Muscle of leg (tissue), 11 donors: ENCODE results near the gene CCNL2. TPM values are rescaled to one million over a fixed set of nuclear protein-coding genes. Genes with fewer than 3 reads are reported as not detected.

Experiments used
- DNase-seq: peaks from one replicate; pipeline ENCODE4 v3.0.0; 2013
- H3K27ac ChIP-seq: one replicate; pipeline ENCODE4 v1.5.1; 2013; ENCODE audit warnings: mild to moderate bottlenecking, low read length, control low read depth
- H3K27me3 ChIP-seq: one replicate; pipeline ENCODE4 v1.6.1; 2013; ENCODE audit warnings: low read length; ENCODE audit not compliant: control insufficient read depth, insufficient read depth
- H3K36me3 ChIP-seq: one replicate; pipeline ENCODE4 v1.6.1; 2013; ENCODE audit warnings: low read length; ENCODE audit not compliant: control insufficient read depth, insufficient read depth
- H3K4me1 ChIP-seq: one replicate; pipeline ENCODE4 v1.6.1; 2013; ENCODE audit warnings: low read length; ENCODE audit not compliant: control insufficient read depth, insufficient read depth
- H3K4me3 ChIP-seq: one replicate; pipeline ENCODE4 v1.5.1; 2013; ENCODE audit warnings: low read length, control low read depth
- H3K9me3 ChIP-seq: replicated peaks from 2 replicates; pipeline ENCODE4 v1.6.1; 2013; ENCODE audit warnings: low read depth, low read length; ENCODE audit not compliant: control insufficient read depth
- WGBS: methylation state at CpG from one replicate; pipeline ENCODE4 v1.1.5; 2013; ENCODE audit warnings: missing lambda C conversion rate; ENCODE audit not compliant: insufficient coverage; 5-methylcytosine and 5-hydroxymethylcytosine counted together
- polyA plus RNA-seq, 8 donors: library from polyadenylated mRNA; unstranded; fragments of 120-200 nt; gene quantifications; one replicate each; pipeline versions ENCODE4 v1.2.1 to v1.2.3, GENCODE V29; 2013; ENCODE audit warnings: inconsistent platforms in 1 of 8, low replicate concordance in 1 of 8; ENCODE audit not compliant: insufficient read length in 8 of 8, insufficient read depth in 1 of 8
- total RNA-seq: library from RNA; stranded (reverse); fragments of 120-200 nt; gene quantifications from one replicate; pipeline ENCODE4 v1.2.4, GENCODE V29; 2013

The CCNL2 gene
- total and polyA plus RNA-seq, 9 donors = 101 to 205 (median 150) TPM

DNA sequence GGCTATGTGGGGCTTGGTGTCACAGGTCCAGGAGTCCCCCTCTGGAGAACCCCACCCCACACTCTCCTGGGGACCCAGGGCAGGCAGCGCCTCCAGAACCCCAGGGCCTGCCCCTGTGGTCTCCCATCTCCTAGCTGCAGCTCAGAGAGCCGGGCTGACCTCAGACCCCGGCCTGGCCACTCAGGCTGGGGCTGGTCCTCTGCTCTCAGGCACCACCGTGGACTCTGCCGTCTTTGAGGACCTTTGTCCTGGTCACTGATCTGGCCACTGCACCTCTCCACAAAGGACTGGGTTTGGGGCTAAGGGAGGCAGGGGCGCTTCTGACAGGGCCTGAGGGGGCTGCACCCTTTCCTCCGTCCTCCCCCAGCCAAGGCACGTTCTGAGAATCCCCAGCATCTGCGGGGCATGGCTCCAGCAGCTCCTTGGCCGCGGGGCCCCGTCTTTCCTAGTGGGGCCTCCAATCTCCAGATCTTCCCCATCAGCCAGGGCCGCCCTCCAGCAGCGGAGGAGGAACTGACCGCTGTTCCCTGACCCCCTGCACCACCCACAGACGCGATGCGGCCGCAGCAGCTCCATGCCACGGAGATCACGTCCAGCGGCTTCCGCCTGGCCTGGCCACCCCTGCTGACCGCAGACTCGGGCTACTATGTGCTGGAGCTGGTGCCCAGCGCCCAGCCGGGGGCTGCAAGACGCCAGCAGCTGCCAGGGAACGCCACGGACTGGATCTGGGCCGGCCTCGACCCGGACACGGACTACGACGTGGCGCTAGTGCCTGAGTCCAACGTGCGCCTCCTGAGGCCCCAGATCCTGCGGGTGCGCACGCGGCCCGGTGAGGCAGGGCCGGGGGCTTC is 39.6 kb upstream of the CCNL2 start:
- H3K27me3 ChIP-seq = peaks cover 2% of the 10 kb centered on the region
- WGBS = 69% methylated on average over 41 of the region's 45 CpGs
- H3K9me3 ChIP-seq = no peaks in the 10 kb centered on the region
- peak; percentile 66 for DNase-seq
- H3K4me3 ChIP-seq = no peak overlapping the region
- peaks cover 74% of the 10 kb centered on the region for H3K4me1 ChIP-seq
- peaks cover 22% of the 10 kb centered on the region for H3K36me3 ChIP-seq
- H3K27ac ChIP-seq = no peak overlapping the region

DNA sequence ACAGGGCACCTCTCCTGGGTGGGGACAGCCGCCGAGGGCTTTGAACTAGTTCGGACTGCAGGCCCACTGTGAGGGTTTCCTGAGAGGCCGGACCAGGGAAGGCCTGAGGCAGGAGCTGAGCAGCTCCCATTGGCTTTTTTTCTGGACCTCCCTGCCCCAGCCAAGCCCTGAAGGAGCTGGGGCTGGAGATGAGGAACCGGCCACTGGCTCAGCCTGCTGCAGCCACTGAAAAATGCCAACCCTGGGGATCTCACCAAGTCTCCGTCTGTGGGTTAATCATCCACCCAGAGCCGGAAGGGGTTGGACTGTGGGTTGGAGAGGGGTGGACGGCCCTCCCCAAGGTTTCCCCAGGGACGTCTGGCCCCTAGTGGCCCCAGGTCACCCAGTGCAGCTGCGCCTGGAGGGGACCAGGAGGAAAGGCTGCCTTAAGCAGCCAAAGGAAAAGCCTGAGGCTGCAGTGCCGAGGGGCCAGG is 38.8 kb upstream of the CCNL2 start:
- Histone ChIP-seq H3K4me1 (peaks cover 82% of the 10 kb centered on the region), H3K36me3 (peaks cover 22% of the 10 kb centered on the region), H3K27me3 (peaks cover 2% of the 10 kb centered on the region), H3K4me3 (no peak overlapping the region), H3K9me3 (no peaks in the 10 kb centered on the region), H3K27ac (no peak overlapping the region)
- 40% methylated on average over 8 of the region's 11 CpGs for WGBS
- DNase-seq = no peak

DNA sequence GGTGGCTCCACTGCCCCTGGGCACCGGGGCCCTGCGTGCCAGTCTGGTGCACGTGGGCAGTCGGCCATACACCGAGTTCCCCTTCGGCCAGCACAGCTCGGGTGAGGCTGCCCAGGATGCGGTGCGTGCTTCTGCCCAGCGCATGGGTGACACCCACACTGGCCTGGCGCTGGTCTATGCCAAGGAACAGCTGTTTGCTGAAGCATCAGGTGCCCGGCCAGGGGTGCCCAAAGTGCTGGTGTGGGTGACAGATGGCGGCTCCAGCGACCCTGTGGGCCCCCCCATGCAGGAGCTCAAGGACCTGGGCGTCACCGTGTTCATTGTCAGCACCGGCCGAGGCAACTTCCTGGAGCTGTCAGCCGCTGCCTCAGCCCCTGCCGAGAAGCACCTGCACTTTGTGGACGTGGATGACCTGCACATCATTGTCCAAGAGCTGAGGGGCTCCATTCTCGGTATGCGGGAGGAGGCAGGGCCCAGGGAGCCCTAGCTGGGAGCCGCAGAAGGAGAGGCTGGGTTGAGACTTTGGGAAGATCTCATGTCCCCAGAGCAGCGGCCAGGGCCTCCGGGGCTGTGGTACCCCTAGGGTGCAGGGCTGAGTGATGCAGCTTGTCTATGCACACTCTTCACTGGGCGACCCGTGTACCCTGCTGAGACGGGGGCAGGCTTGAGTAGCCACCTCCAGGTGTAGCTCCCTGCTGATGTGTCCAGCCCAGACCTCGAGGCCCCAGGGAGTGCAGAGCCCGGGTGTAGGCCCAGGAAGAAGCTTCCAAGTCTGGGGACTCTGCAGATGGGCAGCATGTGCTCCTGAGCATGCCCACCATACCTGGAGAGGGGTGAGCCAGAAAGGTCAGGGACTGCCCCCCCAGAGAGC is 38.1 kb upstream of the CCNL2 start:
- Histone ChIP-seq H3K36me3 (peaks cover 22% of the 10 kb centered on the region), H3K4me1 (peaks cover 87% of the 10 kb centered on the region), H3K27me3 (peaks cover 2% of the 10 kb centered on the region), H3K4me3 (no peak overlapping the region), H3K27ac (no peak overlapping the region), H3K9me3 (no peaks in the 10 kb centered on the region)
- no peak for DNase-seq
- WGBS = 83% methylated on average over 31 of the region's 31 CpGs

GRCh38 chr1:1436630-1437032 is 37.5 kb upstream of the CCNL2 start:
- peaks cover 87% of the 10 kb centered on the region for H3K4me1 ChIP-seq
- H3K9me3 ChIP-seq = no peaks in the 10 kb centered on the region
- peaks cover 2% of the 10 kb centered on the region for H3K27me3 ChIP-seq
- H3K27ac ChIP-seq = no peak overlapping the region
- 83% methylated on average over 5 of the region's 7 CpGs for WGBS
- no peak for DNase-seq
- H3K4me3 ChIP-seq = peak overlapping the region; percentile 61
- H3K36me3 ChIP-seq = peaks cover 22% of the 10 kb centered on the region

- Histone ChIP-seq H3K36me3 (peaks cover 22% of the 10 kb centered on the region), H3K4me1 (peaks cover 87% of the 10 kb centered on the region), H3K27ac (peak overlapping the region; percentile 20), H3K27me3 (peaks cover 2% of the 10 kb centered on the region), H3K4me3 (peak overlapping the region; percentile 61), H3K9me3 (no peaks in the 10 kb centered on the region)
- 12% methylated on average over 33 of the region's 40 CpGs for WGBS
- no peak for DNase-seq
These were observed 36.9 kb upstream of the CCNL2 start for GRCh38 chr1:1435911-1436629.

- Histone ChIP-seq H3K4me1 (peaks cover 87% of the 10 kb centered on the region), H3K4me3 (peak within 1 kb of the TSS; percentile 61), H3K27me3 (peaks cover 2% of the 10 kb centered on the region), H3K36me3 (peaks cover 21% of the 10 kb centered on the region), H3K9me3 (no peaks in the 10 kb centered on the region), H3K27ac (peak within 1 kb of the TSS; percentile 98)
- DNase-seq = peak; percentile 88
- WGBS = 7% methylated on average over 87 of the region's 89 CpGs
These were observed 36.2 kb upstream of the CCNL2 start, which contains the start of gene VWA1 for GRCh38 chr1:1435106-1435903. TSS of gene VWA1 (plus strand) at chr1:1435690. CDS start at chr1:1435749, 59 bp downstream.

GRCh38 chr1:1434824-1435105 is 35.6 kb upstream of the CCNL2 start:
- Histone ChIP-seq H3K4me3 (peak overlapping the region; percentile 36), H3K27me3 (peaks cover 2% of the 10 kb centered on the region), H3K4me1 (peaks cover 89% of the 10 kb centered on the region), H3K9me3 (no peaks in the 10 kb centered on the region), H3K27ac (peak overlapping the region; percentile 98), H3K36me3 (peaks cover 16% of the 10 kb centered on the region)
- 66% methylated on average over 3 of the region's 4 CpGs for WGBS
- DNase-seq = no peak

DNA sequence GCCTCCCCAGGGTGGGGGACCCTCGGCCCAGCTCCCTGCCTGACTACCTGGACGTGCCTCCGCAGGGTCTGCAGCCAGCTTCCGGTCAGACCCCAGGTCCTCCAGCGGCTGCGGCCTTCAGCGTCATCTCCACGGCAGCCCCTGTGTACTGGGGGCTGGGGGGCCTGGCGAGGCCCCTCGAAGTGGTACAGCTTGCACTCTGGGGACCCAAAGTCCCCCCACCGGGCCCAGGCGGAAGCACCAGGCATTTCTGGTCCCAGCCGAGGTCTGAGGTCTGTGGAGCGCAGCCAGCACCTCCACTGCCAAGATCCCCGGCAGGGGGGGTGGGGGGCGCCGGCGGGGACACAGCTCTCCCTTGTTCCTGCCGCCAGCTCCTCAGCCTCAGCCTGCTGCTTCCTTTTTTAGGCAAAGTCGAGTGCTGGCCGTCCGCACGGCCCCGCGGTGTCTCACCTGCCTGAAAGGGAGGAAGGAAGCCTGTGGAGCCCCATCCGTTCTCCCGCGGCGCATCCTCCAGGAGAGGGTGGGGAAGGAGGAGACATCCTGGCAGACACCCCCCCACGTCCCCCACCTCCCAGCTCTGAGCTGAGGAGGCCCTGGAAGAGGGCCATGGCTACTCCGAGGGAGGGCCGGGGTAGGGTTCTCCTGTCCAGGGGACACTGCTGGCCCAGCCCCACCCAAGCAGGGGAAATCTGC is 35.1 kb upstream of the CCNL2 start:
- peaks cover 2% of the 10 kb centered on the region for H3K27me3 ChIP-seq
- peak; percentile 78 for DNase-seq
- peaks cover 94% of the 10 kb centered on the region for H3K4me1 ChIP-seq
- H3K4me3 ChIP-seq = peak overlapping the region; percentile 36
- no peaks in the 10 kb centered on the region for H3K9me3 ChIP-seq
- H3K36me3 ChIP-seq = peaks cover 16% of the 10 kb centered on the region
- WGBS = 4% methylated on average over 22 of the region's 32 CpGs
- H3K27ac ChIP-seq = peak overlapping the region; percentile 98

DNA sequence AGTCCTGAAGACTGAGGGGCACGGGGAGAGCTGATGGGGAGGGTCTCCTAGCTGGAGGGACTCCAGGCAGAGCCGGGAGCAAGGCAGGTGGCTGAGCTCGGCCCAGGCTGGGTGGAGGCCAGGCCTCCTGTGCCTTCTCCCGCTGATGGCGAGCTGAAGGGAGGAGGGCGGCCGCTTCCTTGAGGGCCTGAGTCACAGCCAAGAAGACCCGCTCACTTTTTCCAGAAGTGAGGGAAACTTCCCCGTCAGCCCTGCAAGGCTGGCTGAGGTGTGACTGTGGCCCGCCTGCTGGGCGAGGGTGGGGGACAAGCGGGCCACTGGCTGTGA is 34.6 kb upstream of the CCNL2 start:
- Histone ChIP-seq H3K9me3 (no peaks in the 10 kb centered on the region), H3K27me3 (peaks cover 2% of the 10 kb centered on the region), H3K4me1 (peaks cover 95% of the 10 kb centered on the region), H3K36me3 (peaks cover 13% of the 10 kb centered on the region), H3K4me3 (peak overlapping the region; percentile 13), H3K27ac (peak overlapping the region; percentile 98)
- peak; percentile 92 for DNase-seq
- 6% methylated on average over 7 of the region's 12 CpGs for WGBS
